HG03460 (cell line): Measurements from ENCODE around the gene SLC2A13.
"Not testable (repeated sequence)": the region's sequence is repeated elsewhere in the genome, so short reads cannot be mapped to it uniquely, and the experiment has no call there.

ENCODE experiments used
- ATAC-seq: cut with Tn5 transposase; IDR thresholded peaks from one replicate; pipeline ENCODE4 v1.9.1; 2021; ENCODE audit not compliant: unreplicated experiment

The SLC2A13 gene

GRCh38 chr12:39824505-39825212 lies 281.2 kb downstream of the SLC2A13 start:
- ATAC-seq = no peak

- no peak for ATAC-seq
Measured at GRCh38 chr12:39816671-39817185, 289.2 kb downstream of the SLC2A13 start.

GRCh38 chr12:39815746-39816145 lies 290.1 kb downstream of the SLC2A13 start:
- no peak for ATAC-seq

DNA sequence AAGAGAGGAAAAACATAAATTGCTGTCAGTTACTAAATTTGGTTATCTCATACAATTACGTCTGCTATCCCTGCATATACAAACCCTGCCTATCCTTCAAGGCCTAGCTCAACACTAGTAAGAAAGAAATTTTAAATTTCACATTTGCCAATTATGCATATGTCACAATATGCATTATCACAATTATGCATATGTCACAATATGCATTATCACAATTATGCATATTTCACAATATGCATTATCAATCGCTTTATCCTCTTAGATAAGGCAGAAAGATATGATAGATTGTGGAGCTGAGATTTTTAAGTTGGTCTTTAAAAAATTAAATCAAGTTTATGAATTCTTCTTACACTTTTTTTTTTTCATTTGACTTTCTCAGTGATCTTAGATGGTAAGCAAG lies 291.3 kb downstream of the SLC2A13 start:
- ATAC-seq = no peak

DNA sequence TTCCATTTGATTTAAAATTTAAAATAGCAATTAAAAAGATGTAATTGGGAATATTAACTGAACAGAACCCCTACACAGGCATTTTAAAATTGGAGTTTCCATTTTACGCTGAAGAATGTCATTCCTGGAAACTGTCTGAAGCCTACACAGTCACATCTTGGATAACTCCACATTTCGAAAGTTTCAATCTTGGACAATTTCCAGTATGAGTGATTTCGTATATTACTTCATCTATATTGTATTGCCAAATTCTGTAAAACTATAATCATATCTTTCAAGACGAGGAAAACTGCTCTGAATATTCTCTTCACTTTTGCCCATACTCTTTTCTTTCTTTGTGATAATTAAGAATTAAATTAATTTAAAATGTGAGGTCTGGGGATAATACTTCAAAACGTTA lies 292.1 kb downstream of the SLC2A13 start:
- no peak for ATAC-seq

DNA sequence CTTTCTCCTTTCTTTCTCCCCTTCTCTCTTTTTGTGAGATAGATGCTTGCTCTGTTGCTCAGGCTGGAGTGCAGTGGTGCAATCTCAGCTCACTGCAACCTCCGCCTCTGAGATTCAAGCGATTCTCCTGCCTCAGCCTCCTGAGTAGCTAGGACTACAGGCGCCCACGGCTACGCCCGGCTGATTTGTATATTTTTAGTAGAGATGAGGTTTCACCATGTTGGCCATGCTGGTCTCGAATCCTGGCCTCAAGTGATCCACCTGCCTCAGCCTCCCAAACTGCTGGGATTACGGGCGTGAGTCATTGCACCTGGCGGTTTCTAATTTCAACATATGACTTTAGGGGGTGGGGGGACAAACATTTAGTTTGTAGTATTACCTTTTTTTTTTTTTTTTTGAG lies 293.4 kb downstream of the SLC2A13 start:
- not testable (repeated sequence) for ATAC-seq

DNA sequence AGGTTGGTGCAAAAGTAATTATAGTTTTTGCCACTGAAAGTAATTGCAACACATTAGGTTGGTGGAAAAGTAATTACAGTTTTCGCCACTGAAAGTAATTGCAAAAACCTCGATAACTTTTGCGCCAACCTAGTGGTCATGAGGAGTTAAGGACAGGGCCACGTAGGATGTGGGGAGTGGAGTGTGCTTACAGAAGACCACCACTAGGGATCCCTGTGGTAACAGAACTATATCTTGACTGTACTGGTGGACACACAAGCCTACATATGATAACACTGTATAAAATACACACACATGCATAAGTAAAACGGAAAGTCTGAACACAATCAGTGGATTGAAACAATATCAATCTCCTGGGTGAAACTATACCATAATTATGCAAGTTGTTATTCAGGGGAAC lies 298.8 kb downstream of the SLC2A13 start:
- no peak for ATAC-seq

GRCh38 chr12:39805651-39806050 lies 300.2 kb downstream of the SLC2A13 start:
- ATAC-seq = no peak

DNA sequence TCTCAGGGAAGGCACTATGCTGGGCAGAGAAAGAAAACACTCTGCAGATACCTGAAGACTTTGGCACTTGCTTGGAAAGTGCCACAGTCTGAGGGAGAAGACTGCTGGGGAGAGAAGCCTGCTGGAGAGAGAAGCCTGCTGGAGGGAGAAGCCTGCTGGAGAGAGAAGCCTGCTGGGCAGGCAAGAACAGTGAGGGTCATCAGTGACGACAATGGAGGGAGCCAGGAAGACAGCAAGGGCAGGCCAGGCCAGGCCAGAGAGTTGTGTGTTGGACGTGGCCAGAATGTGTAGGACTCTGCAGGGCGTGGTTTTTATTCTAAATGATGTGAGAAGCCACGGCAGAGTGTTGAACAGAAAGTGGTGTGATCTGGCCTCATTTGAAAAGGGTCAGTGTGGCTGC lies 301.0 kb downstream of the SLC2A13 start:
- ATAC-seq = no peak

DNA sequence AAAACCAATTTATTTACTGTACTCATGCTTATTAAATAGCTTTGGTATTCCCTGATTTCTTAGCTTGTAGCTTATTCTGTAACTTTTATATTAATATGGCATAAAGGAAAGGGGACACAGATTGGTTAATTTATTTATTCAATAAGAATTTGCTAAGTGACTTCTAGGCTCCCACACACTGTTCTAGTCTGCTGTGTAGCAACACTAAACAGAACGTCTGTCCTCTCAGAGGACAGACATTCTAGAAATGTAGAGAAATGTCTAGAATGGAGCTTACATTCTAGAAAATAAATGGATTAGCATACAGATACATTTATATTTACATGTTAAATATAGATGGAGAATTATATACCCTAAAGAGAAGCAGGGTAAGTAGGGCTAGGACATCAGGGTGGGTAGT lies 301.4 kb downstream of the SLC2A13 start:
- ATAC-seq = no peak

DNA sequence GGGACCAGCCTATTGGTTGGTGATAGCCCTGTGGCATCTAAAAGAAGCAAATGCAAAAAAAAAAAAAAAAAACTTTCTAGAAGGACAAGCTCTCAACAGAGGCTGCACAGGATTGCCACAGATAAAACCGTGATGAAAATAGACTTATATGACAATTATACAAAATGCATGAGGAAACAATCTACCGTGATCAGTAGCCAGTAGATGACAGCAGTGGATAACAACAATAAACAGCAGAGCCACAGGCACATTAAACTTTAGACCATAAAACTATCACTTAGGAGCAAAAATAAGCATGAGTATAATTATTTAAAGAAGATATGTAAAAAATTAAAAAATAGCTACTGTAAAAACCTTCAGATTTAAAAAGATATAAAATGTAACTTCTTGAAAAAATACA lies 302.7 kb downstream of the SLC2A13 start:
- no peak for ATAC-seq

GRCh38 chr12:39798977-39799376 lies 306.9 kb downstream of the SLC2A13 start:
- no peak for ATAC-seq

GRCh38 chr12:39798429-39798828 lies 307.5 kb downstream of the SLC2A13 start:
- ATAC-seq = no peak

DNA sequence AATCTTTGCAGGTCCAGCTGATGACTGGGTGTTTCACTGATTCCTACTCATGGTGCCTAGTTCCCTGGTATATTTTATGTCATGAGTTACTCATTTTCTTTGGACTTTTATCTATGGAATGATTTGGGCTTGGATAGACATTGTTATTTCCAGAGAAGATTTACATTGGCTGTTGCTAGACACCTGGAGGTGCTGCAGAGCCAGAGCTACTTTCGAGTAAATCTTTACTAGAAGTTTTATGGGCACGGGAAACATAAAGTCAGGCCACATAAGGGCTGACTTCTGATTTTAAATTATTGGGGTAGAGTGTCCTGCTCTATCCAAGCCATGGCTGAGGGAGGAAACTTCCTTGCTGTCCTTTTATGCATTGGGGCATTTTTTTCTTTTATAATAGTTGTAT lies 310.4 kb downstream of the SLC2A13 start:
- ATAC-seq = no peak

DNA sequence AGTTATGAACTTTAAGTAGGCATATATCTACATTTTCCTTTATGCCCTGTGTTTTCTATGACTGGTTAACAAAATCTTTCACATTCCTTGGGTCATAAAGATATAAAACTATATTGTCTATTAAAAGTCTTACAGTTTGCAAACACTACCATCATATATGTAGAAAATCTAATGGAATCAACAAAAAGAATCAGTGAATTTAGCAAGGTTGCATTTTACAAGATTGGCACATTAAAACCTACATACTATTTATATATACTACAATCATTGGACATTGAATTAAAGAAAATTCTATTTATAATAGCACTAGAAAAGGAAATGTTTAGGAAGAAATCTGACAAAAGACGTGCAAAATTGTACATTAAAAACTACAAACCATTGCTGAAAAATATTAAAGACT lies 312.9 kb downstream of the SLC2A13 start:
- no peak for ATAC-seq

GRCh38 chr12:39788239-39788638 lies 317.6 kb downstream of the SLC2A13 start:
- no peak for ATAC-seq

DNA sequence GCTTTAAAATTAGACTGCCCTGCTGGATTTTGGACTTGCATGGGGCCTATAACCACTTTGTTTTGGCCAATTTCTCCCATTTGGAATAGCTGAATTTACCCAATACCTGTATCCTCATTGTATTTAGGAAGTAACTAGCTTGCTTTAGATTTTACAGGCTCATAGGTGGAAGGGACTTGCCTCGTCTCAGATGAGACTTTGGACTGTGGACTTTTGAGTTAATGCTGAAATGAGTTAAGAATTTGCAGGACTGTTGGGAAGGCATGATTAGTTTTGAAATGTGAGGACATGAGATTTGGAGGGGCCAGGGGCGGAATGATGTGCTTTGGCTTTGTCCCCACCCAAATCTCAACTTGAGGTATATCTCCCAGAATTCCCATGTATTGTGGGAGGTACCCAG lies 320.1 kb downstream of the SLC2A13 start:
- not testable (repeated sequence) for ATAC-seq

GRCh38 chr12:39782026-39782545 lies 323.8 kb downstream of the SLC2A13 start:
- ATAC-seq = no peak

GRCh38 chr12:39780913-39781446 lies 324.9 kb downstream of the SLC2A13 start:
- no peak for ATAC-seq

- no peak for ATAC-seq
Measured at GRCh38 chr12:39780411-39780912, 325.4 kb downstream of the SLC2A13 start.

DNA sequence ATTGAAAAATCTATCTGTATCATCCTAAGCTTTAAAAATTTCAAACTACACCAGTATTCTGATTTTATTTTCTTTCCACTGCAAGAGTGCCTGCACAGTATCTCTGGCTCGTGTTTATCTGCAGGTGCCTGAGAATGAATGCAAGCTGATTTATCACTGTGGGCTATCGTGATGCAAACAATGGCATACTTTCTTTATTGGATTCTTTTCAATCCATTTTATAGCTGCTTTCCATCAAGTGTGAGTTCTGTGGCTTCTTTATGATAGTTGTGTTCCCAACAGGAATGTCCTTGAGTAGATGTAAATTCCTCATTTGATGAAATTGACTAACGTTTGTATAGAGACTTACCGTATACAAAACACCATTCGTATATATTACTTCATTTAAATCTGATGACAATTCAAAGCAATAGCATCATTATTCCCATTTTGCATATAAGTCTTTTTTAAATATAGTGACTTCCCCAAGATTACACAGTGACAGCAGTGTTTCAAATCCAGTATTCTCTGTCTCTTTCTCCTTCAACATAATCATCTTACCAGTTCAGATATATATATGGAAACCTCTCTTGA lies 326.0 kb downstream of the SLC2A13 start:
- ATAC-seq = no peak

GRCh38 chr12:39777465-39777864 lies 328.4 kb downstream of the SLC2A13 start:
- ATAC-seq = no peak
